Measurements from ENCODE around the gene ATG101. TPM values are rescaled to one million over a fixed set of nuclear protein-coding genes. Genes with fewer than 3 reads are reported as not detected.

The ATG101 gene
- total and polyA plus RNA-seq, 2 of the 13 experiments (the other 11 are each of a cell fraction or from before 2014, with no cell fraction given), result 58.2 to 67.7 TPM

DNA sequence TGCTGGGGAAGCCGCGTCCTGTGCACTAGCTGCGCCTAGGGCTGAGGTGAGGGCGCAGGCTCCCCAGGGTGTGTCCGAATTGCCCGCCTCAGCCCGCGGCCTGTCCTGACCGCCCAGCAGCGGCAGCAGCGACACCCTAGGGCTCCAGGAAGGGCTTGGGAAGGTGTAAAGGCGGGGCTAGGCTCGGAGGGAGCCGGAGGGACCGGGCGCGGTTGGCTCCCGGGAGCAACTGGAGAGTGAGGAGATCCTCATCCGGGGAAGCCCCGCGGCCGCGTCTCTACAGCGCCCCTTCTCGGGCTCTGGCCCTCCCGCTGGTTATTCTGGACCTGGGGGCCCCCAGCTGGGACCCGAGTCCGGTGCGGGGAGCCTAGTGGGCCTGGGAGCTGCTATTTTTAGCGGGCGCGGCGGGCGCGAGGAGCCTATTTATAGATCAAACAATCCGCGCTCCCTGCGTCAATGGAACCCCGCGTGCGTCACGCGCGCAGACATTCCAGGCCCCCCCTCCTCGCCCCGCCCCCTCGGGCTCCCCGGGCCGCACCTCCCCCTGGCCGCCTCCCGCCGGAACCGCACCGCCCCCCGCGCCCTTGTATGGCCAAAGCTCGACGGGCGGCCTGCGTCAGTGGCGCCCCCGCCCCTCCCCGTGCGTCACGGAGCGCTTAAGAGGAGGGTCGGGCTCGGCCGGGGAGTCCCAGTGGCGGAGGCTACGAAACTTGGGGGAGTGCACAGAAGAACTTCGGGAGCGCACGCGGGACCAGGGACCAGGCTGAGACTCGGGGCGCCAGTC, 18.8 kb upstream of the ATG101 start, which contains the start of gene NR4A1 (continued):
- TF ChIP-seq NFYC (CRISPR knock-in tag; IDR thresholded peaks at IDR 0.05) (no peak), DR1 (CRISPR knock-in tag; IDR thresholded peaks at IDR 0.05) (peak; percentile 97), CHCHD3 (CRISPR knock-in tag; IDR thresholded peaks at IDR 0.05) (no peak), ZNF230 (CRISPR knock-in tag; IDR thresholded peaks at IDR 0.05) (no peak; the same call in 1 of the 2 replicates), TCF7 (IDR thresholded peaks at IDR 0.05; ENCODE audit: low read depth) (peak; percentile 85), NFKB2 (CRISPR knock-in tag; IDR thresholded peaks at IDR 0.05; ENCODE audit: borderline replicate concordance) (peak; percentile 43; the same call in 1 of the 2 replicates), CBFB (CRISPR knock-in tag; IDR thresholded peaks at IDR 0.05) (no peak), ATF7 (IDR thresholded peaks at IDR 0.05) (no peak), ATF7 (CRISPR knock-in tag; IDR thresholded peaks at IDR 0.05) (peak; percentile 20; the same call in 1 of the 2 replicates), NBN (conservative IDR thresholded peaks at IDR 0.05) (no peak), KAT2B (IDR thresholded peaks at IDR 0.05; ENCODE audit: borderline replicate concordance, low read depth, low read length) (no peak), SMAD1 (CRISPR knock-in tag; IDR thresholded peaks at IDR 0.05; ENCODE audit: borderline replicate concordance, low read depth) (peak; percentile 48; the same call in 1 of the 2 replicates), RAD51 (IDR thresholded peaks at IDR 0.05; ENCODE audit: borderline replicate concordance) (no peak), SAFB2 (CRISPR knock-in tag; IDR thresholded peaks at IDR 0.05; ENCODE audit: borderline replicate concordance, low read depth) (no peak), HOXA7 (CRISPR knock-in tag; IDR thresholded peaks at IDR 0.05) (no peak), PAF1 (CRISPR knock-in tag; IDR thresholded peaks at IDR 0.05) (no peak), ZSCAN25 (CRISPR knock-in tag; IDR thresholded peaks at IDR 0.05) (no peak), IKZF1 (IDR thresholded peaks at IDR 0.05) (no peak)
- TF ChIP-seq, protein P1, sequence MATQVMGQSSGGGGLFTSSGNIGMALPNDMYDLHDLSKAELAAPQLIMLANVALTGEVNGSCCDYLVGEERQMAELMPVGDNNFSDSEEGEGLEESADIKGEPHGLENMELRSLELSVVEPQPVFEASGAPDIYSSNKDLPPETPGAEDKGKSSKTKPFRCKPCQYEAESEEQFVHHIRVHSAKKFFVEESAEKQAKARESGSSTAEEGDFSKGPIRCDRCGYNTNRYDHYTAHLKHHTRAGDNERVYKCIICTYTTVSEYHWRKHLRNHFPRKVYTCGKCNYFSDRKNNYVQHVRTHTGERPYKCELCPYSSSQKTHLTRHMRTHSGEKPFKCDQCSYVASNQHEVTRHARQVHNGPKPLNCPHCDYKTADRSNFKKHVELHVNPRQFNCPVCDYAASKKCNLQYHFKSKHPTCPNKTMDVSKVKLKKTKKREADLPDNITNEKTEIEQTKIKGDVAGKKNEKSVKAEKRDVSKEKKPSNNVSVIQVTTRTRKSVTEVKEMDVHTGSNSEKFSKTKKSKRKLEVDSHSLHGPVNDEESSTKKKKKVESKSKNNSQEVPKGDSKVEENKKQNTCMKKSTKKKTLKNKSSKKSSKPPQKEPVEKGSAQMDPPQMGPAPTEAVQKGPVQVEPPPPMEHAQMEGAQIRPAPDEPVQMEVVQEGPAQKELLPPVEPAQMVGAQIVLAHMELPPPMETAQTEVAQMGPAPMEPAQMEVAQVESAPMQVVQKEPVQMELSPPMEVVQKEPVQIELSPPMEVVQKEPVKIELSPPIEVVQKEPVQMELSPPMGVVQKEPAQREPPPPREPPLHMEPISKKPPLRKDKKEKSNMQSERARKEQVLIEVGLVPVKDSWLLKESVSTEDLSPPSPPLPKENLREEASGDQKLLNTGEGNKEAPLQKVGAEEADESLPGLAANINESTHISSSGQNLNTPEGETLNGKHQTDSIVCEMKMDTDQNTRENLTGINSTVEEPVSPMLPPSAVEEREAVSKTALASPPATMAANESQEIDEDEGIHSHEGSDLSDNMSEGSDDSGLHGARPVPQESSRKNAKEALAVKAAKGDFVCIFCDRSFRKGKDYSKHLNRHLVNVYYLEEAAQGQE (IDR thresholded peaks at IDR 0.05; ENCODE audit: borderline replicate concordance in 1 of 2, low read depth in 1 of 2, low read length in 2 of 2), result 0 out of 4 replicates have a peak, but pooled peaks of 1 of the 2 experiments have one; percentile 26
- TF ChIP-seq, protein P2, sequence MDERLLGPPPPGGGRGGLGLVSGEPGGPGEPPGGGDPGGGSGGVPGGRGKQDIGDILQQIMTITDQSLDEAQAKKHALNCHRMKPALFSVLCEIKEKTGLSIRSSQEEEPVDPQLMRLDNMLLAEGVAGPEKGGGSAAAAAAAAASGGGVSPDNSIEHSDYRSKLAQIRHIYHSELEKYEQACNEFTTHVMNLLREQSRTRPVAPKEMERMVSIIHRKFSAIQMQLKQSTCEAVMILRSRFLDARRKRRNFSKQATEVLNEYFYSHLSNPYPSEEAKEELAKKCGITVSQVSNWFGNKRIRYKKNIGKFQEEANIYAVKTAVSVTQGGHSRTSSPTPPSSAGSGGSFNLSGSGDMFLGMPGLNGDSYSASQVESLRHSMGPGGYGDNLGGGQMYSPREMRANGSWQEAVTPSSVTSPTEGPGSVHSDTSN (CRISPR knock-in tag; IDR thresholded peaks at IDR 0.05), result no peak
- TF ChIP-seq, protein P3, sequence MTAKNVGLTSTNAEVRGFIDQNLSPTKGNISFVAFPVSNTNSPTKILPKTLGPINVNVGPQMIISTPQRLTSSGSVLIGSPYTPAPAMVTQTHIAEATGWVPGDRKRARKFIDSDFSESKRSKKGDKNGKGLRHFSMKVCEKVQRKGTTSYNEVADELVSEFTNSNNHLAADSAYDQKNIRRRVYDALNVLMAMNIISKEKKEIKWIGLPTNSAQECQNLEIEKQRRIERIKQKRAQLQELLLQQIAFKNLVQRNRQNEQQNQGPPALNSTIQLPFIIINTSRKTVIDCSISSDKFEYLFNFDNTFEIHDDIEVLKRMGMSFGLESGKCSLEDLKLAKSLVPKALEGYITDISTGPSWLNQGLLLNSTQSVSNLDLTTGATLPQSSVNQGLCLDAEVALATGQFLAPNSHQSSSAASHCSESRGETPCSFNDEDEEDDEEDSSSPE (CRISPR knock-in tag; IDR thresholded peaks at IDR 0.05), result peak; percentile 71
- TF ChIP-seq, protein P4, sequence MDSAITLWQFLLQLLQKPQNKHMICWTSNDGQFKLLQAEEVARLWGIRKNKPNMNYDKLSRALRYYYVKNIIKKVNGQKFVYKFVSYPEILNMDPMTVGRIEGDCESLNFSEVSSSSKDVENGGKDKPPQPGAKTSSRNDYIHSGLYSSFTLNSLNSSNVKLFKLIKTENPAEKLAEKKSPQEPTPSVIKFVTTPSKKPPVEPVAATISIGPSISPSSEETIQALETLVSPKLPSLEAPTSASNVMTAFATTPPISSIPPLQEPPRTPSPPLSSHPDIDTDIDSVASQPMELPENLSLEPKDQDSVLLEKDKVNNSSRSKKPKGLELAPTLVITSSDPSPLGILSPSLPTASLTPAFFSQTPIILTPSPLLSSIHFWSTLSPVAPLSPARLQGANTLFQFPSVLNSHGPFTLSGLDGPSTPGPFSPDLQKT (CRISPR knock-in tag; IDR thresholded peaks at IDR 0.05; ENCODE audit: borderline replicate concordance), result peak; percentile 95; the same call in 1 of the 2 replicates
- TF ChIP-seq, protein P5, sequence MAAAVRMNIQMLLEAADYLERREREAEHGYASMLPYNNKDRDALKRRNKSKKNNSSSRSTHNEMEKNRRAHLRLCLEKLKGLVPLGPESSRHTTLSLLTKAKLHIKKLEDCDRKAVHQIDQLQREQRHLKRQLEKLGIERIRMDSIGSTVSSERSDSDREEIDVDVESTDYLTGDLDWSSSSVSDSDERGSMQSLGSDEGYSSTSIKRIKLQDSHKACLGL (CRISPR knock-in tag; IDR thresholded peaks at IDR 0.05), result peak; percentile 37; the same call in 1 of the 2 replicates

Measured in HepG2 (cell line).